Stimulated activated CD4-positive, alpha-beta T cell treated with anti-CD3 and anti-CD28 coated beads, Interleukin-4, amount 100 ng/mL, for 48 hours (primary cell): ENCODE data around the gene DRC3.

Experiments used
- DNase-seq, 2 donors: peaks; one replicate each; pipeline ENCODE4 v3.0.0-alpha.2; 2020; ENCODE audit warnings: low read depth in 2 of 2

The DRC3 gene

GRCh38 chr17:18045691-18046350, 73.2 kb downstream of the DRC3 start:
- no peak for DNase-seq

DNA sequence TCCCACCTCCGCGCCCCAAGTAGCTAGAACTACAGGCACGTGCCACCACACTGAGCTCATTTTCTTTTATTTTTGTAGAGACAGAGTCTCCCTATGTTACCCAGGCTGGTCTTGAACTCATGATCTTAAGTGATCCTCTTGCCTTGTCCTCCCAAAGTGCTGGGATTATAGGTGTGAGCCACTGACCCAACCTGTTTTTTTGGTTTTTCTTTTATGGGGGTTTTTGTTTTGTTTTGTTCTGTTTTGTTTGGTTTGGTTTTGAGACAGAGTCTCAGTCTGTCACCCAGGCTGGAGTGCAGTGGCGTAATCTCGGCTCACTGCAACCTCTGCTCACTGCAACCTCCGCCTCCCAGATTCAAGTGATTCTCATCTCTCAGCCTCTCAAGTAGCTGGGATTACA, 82.9 kb downstream of the DRC3 start:
- no peak for DNase-seq

DNA sequence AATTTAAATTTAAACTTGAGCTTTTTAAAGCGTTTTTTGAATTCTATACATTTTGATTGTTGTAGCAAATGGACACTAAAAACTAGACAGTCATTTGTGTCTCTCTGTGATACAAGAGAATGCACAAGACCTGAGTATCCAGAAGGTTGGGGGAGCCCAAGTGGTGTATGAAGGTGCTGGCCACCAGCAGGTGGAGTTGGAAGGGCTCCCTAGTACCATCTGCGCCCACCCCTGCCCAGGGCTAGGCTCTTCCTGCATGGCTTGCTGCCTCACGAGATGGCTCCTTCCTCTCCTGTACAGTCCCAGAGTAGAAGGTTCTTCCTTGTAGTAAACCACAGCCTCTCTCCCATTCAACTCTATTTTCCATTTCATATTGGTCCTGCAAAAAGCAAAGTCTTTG, 83.6 kb downstream of the DRC3 start:
- no peak for DNase-seq

DNA sequence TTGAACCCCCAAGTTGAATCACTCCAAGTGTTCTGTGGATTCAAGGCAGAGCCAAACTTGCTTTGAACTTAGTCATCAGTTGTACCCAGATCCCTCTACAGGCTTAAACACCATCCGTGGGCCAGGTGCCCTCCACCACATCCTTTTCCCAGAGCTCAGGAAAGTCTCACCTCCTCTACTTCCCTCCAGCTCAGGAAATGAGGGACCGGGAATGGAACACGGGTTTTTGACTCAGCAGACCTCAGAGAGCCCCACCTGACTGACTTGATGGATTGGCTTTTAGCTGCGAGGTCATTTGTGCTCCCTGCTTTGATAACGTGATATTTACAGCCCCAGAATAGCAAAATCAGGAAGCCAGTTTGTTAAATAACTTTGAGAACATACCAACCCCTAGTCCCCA, 86.6 kb downstream of the DRC3 start:
- DNase-seq = no peak

DNA sequence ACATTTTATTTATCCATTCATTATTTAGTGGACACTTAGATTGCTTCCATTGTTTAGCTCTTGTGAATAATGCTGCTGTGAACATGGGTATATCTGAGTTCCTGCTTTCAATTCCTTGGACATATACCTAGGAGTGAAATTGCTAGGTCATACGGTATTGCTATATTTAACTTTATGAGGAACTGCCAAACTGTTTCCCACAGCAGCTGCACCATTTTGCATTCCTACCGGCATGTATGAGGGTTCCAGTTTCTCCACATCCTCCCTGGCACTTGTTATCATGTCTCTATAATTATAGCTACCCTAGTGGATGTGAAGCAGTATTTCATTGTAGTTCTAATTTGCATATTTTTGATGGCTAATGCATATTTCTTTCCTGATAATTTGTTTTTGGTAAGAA, 91.4 kb downstream of the DRC3 start:
- DNase-seq = no peak

DNA sequence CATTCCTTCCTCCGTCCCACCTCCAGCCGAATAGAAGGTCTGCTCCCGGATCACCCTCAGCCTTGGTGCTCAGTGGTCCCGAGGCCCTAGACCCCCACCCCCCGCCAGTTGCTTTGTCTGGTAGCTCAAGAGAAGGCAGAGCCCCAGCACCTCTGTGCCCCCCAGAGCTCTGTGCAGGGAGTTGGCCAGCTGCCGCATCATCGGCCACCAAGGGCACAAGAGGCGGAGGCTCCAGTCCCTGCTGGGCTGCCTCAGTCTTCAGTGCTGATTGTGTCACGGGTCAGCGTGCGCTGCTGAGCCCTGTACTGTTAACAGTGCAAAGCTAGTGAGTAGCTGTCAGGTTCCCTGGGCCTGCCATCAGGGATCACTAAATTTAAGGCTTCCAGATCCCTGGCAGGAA, 92.9 kb downstream of the DRC3 start:
- DNase-seq = no peak
